HepG2 (cell line): ENCODE measurements around the gene HOXD3. TPM values are rescaled to one million over a fixed set of nuclear protein-coding genes. Genes with fewer than 3 reads are reported as not detected.

Source experiments
- CBX2 ChIP-seq, 2 experiments: fragments of 200-600 bp in 1 of 2; sonication (generic); formaldehyde crosslinking in 1 of 2; IDR thresholded peaks; 2 replicates each; pipeline versions ENCODE4 v1.7.0 to v1.8.1; 2018 to 2022; ENCODE audit warnings: low read depth in 2 of 2, low read length in 1 of 2, mild to moderate bottlenecking in 1 of 2, missing genetic modification reagents in 1 of 2
- CENPT ChIP-seq: sonication (generic); formaldehyde crosslinking; IDR thresholded peaks from 2 replicates; pipeline ENCODE4 v1.8.0; 2022; ENCODE audit warnings: low read depth, mild to moderate bottlenecking, moderate library complexity, missing genetic modification reagents
- ELK4 ChIP-seq: sonication (generic); formaldehyde crosslinking; IDR thresholded peaks from 2 replicates; pipeline ENCODE4 v1.9.0; 2021; ENCODE audit warnings: missing genetic modification reagents, borderline replicate concordance
- HOXA9 ChIP-seq: sonication (generic); formaldehyde crosslinking; IDR thresholded peaks from 2 replicates; pipeline ENCODE4 v1.8.1; 2022; ENCODE audit warnings: missing genetic modification reagents, mild to moderate bottlenecking, moderate library complexity, borderline replicate concordance
- ISL2 ChIP-seq: sonication (generic); formaldehyde crosslinking; IDR thresholded peaks from 2 replicates; pipeline ENCODE4 v1.5.0; 2020; ENCODE audit warnings: missing genetic modification reagents
- NFIC ChIP-seq: IDR thresholded peaks from 2 replicates; pipeline ENCODE4 v1.6.1; 2012; ENCODE audit warnings: mild to moderate bottlenecking, low read length, inconsistent platforms
- NR2F6 ChIP-seq, 2 experiments: IDR thresholded peaks; 2 replicates each; pipeline ENCODE4 v1.6.1; 2016; ENCODE audit warnings: antibody characterized with exemption in 1 of 2, mild to moderate bottlenecking in 1 of 2
- PBX2 ChIP-seq: IDR thresholded peaks from 2 replicates; pipeline ENCODE4 v1.6.1; 2016; ENCODE audit warnings: control low read depth
- SOX5 ChIP-seq: IDR thresholded peaks from 2 replicates; pipeline ENCODE4 v1.6.1; 2016; ENCODE audit warnings: borderline replicate concordance
- SOX6 ChIP-seq, 2 experiments: fragments of 450-650 bp in 1 of 2; sonication (generic) in 1 of 2; formaldehyde crosslinking in 1 of 2; IDR thresholded peaks; 2 replicates each; pipeline versions ENCODE4 v1.4.0 to v1.6.1; 2017 to 2020; ENCODE audit warnings: antibody characterized with exemption in 1 of 2, mild to moderate bottlenecking in 1 of 2, missing genetic modification reagents in 1 of 2
- TRIM22 ChIP-seq: fragments of 450-650 bp; IDR thresholded peaks from 2 replicates; pipeline ENCODE4 v1.6.1; 2017
- ZBTB20 ChIP-seq: sonication (generic); formaldehyde crosslinking; IDR thresholded peaks from 2 replicates; pipeline ENCODE4 v1.8.1; 2023; ENCODE audit warnings: missing genetic modification reagents, low read depth, mild to moderate bottlenecking, borderline replicate concordance
- ZBTB25 ChIP-seq: IDR thresholded peaks from 2 replicates; pipeline ENCODE4 v1.6.1; 2018; ENCODE audit warnings: missing genetic modification reagents
- ZNF235 ChIP-seq: sonication (generic); formaldehyde crosslinking; IDR thresholded peaks from 2 replicates; pipeline ENCODE4 v1.8.1; 2023; ENCODE audit warnings: mild to moderate bottlenecking, missing genetic modification reagents, borderline replicate concordance
- ZNF354B ChIP-seq: sonication (generic); formaldehyde crosslinking; IDR thresholded peaks from 2 replicates; pipeline ENCODE4 v1.8.0; 2022; ENCODE audit warnings: mild to moderate bottlenecking, missing genetic modification reagents
- ZNF367 ChIP-seq: sonication (generic); formaldehyde crosslinking; IDR thresholded peaks from 2 replicates; pipeline ENCODE4 v1.4.0; 2020; ENCODE audit warnings: missing genetic modification reagents, borderline replicate concordance
- ZNF552 ChIP-seq: sonication (generic); formaldehyde crosslinking; IDR thresholded peaks from 2 replicates; pipeline ENCODE4 v1.9.0; 2022; ENCODE audit warnings: missing genetic modification reagents, mild to moderate bottlenecking, borderline replicate concordance
- polyA plus RNA-seq, 8 experiments: library from polyadenylated mRNA; depleted of rRNA in 3 of 8; stranded (reverse) in 7 of 8; unstranded in 1 of 8; fragments of >200 nt; fragmentation: Illumina TruSeq in 4 of 8; extraction: Trizol in 4 of 8; gene quantifications; 2 replicates each; pipeline versions ENCODE4 v1.2.1 to v1.2.3, GENCODE V29; 2011 to 2016; ENCODE audit warnings: low read depth in 4 of 8, missing spikeins in 1 of 8, mixed read lengths in 1 of 8; ENCODE audit not compliant: insufficient read depth in 1 of 8
- total RNA-seq, 5 experiments: library from RNA; depleted of rRNA; stranded (reverse); fragments of >200 nt; fragmentation: Illumina TruSeq; extraction: Trizol; gene quantifications; 2 replicates each; pipeline ENCODE4 v1.2.3, GENCODE V29; 2016; ENCODE audit warnings: low read depth in 1 of 5
- TF ChIP-seq, protein P1 (sequence below): IDR thresholded peaks from 2 replicates; pipeline ENCODE4 v1.6.1; 2018; ENCODE audit warnings: missing genetic modification reagents, mild to moderate bottlenecking, missing compliant biosample characterization
- TF ChIP-seq, protein P2 (sequence below): sonication (generic); formaldehyde crosslinking; IDR thresholded peaks from 2 replicates; pipeline ENCODE4 v1.4.0; 2020; ENCODE audit warnings: mild to moderate bottlenecking, missing genetic modification reagents

HOXD3 gene
- total and polyA plus RNA-seq, 2 of the 13 experiments (the other 11 are each of a cell fraction or from before 2014, with no cell fraction given) = 0.05 to 0.09 TPM

GRCh38 chr2:176187899-176188773 is 31.0 kb downstream of the HOXD3 start, which contains the start of gene HOXD1 (continued):
- TF ChIP-seq TRIM22 (no peak), SOX5 (CRISPR knock-in tag) (no peak; the same call in 1 of the 2 replicates), NR2F6 (IDR thresholded peaks at IDR 0.05) (no peak), NR2F6 (CRISPR knock-in tag; IDR thresholded peaks at IDR 0.05) (no peak), PBX2 (CRISPR knock-in tag) (no peak), ZNF367 (CRISPR knock-in tag) (no peak), ZBTB20 (CRISPR knock-in tag) (no peak; the same call in 1 of the 2 replicates), CENPT (CRISPR knock-in tag) (no peak), ISL2 (CRISPR knock-in tag) (no peak), NFIC (no peak), ZNF354B (no peak), ELK4 (CRISPR knock-in tag) (no peak), HOXA9 (CRISPR knock-in tag) (no peak), ZNF235 (CRISPR knock-in tag) (no peak; the same call in 1 of the 2 replicates), CBX2 (IDR thresholded peaks at IDR 0.05; ENCODE audit: low read depth, low read length) (no peak), CBX2 (CRISPR knock-in tag; IDR thresholded peaks at IDR 0.05; ENCODE audit: low read depth) (no peak), SOX6 (IDR thresholded peaks at IDR 0.05) (no peak), SOX6 (CRISPR knock-in tag; IDR thresholded peaks at IDR 0.05) (no peak; the same call in 1 of the 2 replicates), ZNF552 (CRISPR knock-in tag) (no peak), ZBTB25 (CRISPR knock-in tag) (no peak; the same call in 1 of the 2 replicates)
- TF ChIP-seq, protein P1, sequence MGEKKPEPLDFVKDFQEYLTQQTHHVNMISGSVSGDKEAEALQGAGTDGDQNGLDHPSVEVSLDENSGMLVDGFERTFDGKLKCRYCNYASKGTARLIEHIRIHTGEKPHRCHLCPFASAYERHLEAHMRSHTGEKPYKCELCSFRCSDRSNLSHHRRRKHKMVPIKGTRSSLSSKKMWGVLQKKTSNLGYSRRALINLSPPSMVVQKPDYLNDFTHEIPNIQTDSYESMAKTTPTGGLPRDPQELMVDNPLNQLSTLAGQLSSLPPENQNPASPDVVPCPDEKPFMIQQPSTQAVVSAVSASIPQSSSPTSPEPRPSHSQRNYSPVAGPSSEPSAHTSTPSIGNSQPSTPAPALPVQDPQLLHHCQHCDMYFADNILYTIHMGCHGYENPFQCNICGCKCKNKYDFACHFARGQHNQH (CRISPR knock-in tag) = peak; percentile 29; the same call in 1 of the 2 replicates
- TF ChIP-seq, protein P2, sequence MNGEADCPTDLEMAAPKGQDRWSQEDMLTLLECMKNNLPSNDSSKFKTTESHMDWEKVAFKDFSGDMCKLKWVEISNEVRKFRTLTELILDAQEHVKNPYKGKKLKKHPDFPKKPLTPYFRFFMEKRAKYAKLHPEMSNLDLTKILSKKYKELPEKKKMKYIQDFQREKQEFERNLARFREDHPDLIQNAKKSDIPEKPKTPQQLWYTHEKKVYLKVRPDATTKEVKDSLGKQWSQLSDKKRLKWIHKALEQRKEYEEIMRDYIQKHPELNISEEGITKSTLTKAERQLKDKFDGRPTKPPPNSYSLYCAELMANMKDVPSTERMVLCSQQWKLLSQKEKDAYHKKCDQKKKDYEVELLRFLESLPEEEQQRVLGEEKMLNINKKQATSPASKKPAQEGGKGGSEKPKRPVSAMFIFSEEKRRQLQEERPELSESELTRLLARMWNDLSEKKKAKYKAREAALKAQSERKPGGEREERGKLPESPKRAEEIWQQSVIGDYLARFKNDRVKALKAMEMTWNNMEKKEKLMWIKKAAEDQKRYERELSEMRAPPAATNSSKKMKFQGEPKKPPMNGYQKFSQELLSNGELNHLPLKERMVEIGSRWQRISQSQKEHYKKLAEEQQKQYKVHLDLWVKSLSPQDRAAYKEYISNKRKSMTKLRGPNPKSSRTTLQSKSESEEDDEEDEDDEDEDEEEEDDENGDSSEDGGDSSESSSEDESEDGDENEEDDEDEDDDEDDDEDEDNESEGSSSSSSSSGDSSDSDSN (CRISPR knock-in tag) = peak; percentile 70
